HEK293 (cell line): ENCODE results near the gene MAML2.

Experiments used
- CTCF ChIP-seq: fragments of 450-650 bp; formaldehyde crosslinking; IDR thresholded peaks from 2 replicates; pipeline ENCODE4 v1.5.1; 2016; ENCODE audit warnings: missing biosample characterization, missing genetic modification characterization
- ZNF266 ChIP-seq: fragments of 450-650 bp; formaldehyde crosslinking; IDR thresholded peaks from 2 replicates; pipeline ENCODE4 v1.5.1; 2016; ENCODE audit warnings: missing biosample characterization, missing genetic modification characterization, low read depth

- TF ChIP-seq CTCF (tag by site-specific recombination) (no peak), ZNF266 (tag by site-specific recombination) (no peak)
Observed at GRCh38 chr11:96024666-96025065, 318.3 kb downstream of the MAML2 start.
